Aorta (tissue), 5 donors: Measurements from ENCODE around the gene COA4. TPM values are rescaled to one million over a fixed set of nuclear protein-coding genes. Genes with fewer than 3 reads are reported as not detected.

Source experiments
- ATAC-seq: fragments of 200-7000 bp; cut with Tn5 transposase; one replicate; pipeline ENCODE4 v1.9.1; 2022; ENCODE audit warnings: moderate library complexity; ENCODE audit not compliant: low FRiP score
- DNase-seq, 2 donors: peaks; one replicate each; pipeline ENCODE4 v3.0.0-alpha.2; 2020
- H3K27ac ChIP-seq, 2 donors: one replicate each; pipeline ENCODE4 v1.5.1; 2013; ENCODE audit warnings: low read length in 2 of 2, mild to moderate bottlenecking in 2 of 2, moderate library complexity in 2 of 2, control low read depth in 1 of 2, inconsistent platforms in 1 of 2, low read depth in 1 of 2
- H3K27me3 ChIP-seq, 2 donors: one replicate each; pipeline ENCODE4 v1.6.1; 2013; ENCODE audit warnings: control low read depth in 1 of 2, low read length in 1 of 2, mild to moderate bottlenecking in 1 of 2, moderate library complexity in 1 of 2; ENCODE audit not compliant: insufficient read depth in 2 of 2, control insufficient read depth in 1 of 2
- H3K36me3 ChIP-seq, 2 donors: one replicate each; pipeline ENCODE4 v1.6.1; 2013; ENCODE audit warnings: control low read depth in 1 of 2, low read length in 1 of 2, mild to moderate bottlenecking in 1 of 2; ENCODE audit not compliant: insufficient read depth in 2 of 2, control insufficient read depth in 1 of 2
- H3K4me1 ChIP-seq, 2 donors: one replicate each; pipeline ENCODE4 v1.6.1; 2013; ENCODE audit warnings: low read length in 2 of 2, control low read depth in 1 of 2, mild to moderate bottlenecking in 1 of 2, moderate library complexity in 1 of 2; ENCODE audit not compliant: insufficient read depth in 2 of 2, control insufficient read depth in 1 of 2
- H3K4me3 ChIP-seq, 2 donors: one replicate each; pipeline ENCODE4 v1.5.1; 2013; ENCODE audit warnings: low read length in 2 of 2, control low read depth in 1 of 2, mild to moderate bottlenecking in 1 of 2
- H3K9me3 ChIP-seq: one replicate; pipeline ENCODE4 v1.6.1; 2013; ENCODE audit warnings: mild to moderate bottlenecking, low read length; ENCODE audit not compliant: control insufficient read depth
- WGBS, 2 donors: extraction: QIAGEN DNeasy Blood & Tissue Kit; methylation state at CpG; one replicate each; pipeline ENCODE4 v1.1.7; 2013; 5-methylcytosine and 5-hydroxymethylcytosine counted together
- intact Hi-C, 2 donors: fragments of 100-400 bp; cut with DNase I; formaldehyde crosslinking; loops; one replicate each; pipeline versions ENCODE4 v1.14.2 to v1.15.0; 2022
- polyA plus RNA-seq, 2 donors: library from polyadenylated mRNA; stranded (reverse); fragments of 200-250 nt; gene quantifications; one replicate each; pipeline ENCODE4 v1.2.3, GENCODE V29; 2013
- total RNA-seq, 2 donors: library from RNA; stranded (reverse); fragmentation: NEBNext Ultra II Directional; extraction: Animal tissue kit (Norgen Biotek cat#: 25700); gene quantifications; one replicate each; pipeline ENCODE4 v1.2.1, GENCODE V29; 2021
- donor health status: healthy with polysubstance abuse.
- donor health status: Bipolar disorder and iron deficiency.
- donor health status: DM: no; HTN: no; CAD: no.
- donor health status: DM: no; HTN: no; CAD: no.
- donor health status: DM: yes; HTN: yes; CAD: no.

Gene COA4
- total and polyA plus RNA-seq, 4 donors = 34.1 to 77.0 (median 47.8) TPM

GRCh38 chr11:73875380-73875779 is 1.3 kb downstream of the COA4 start:
- H3K36me3 ChIP-seq = peaks cover 0 to 2% of the 10 kb centered on the region in 2 donors
- no peaks in the 10 kb centered on the region for H3K9me3 ChIP-seq
- 90 to 91% methylated on average over 1 of the region's 1 CpG for WGBS, 2 donors
- intact Hi-C loops = no loop called here
- peaks cover 0 to 7% of the 10 kb centered on the region in 2 donors for H3K4me1 ChIP-seq
- ATAC-seq = no peak
- H3K27ac ChIP-seq = no peak overlapping the region
- no peak for DNase-seq
- no peaks in the 10 kb centered on the region for H3K27me3 ChIP-seq
- H3K4me3 ChIP-seq = no peak overlapping the region

- H3K36me3 ChIP-seq = peaks cover 0 to 2% of the 10 kb centered on the region in 2 donors
- 91 to 92% methylated on average over 9 of the region's 9 CpGs for whole genome bisulfite sequencing, 2 donors
- intact Hi-C loops = no loop called here
- H3K9me3 ChIP-seq = no peaks in the 10 kb centered on the region
- no peak overlapping the region for H3K4me3 ChIP-seq
- H3K27ac ChIP-seq = no peak overlapping the region
- no peak for ATAC-seq
- peaks cover 0 to 7% of the 10 kb centered on the region in 2 donors for H3K4me1 ChIP-seq
- H3K27me3 ChIP-seq = no peaks in the 10 kb centered on the region
- DNase-seq = no peak
These were observed 3.8 kb downstream of the COA4 start for GRCh38 chr11:73872749-73873357.

GRCh38 chr11:73870261-73870660 is 6.4 kb downstream of the COA4 start:
- DNase-seq = no peak
- Histone ChIP-seq H3K27me3 (no peaks in the 10 kb centered on the region), H3K4me1 (peaks cover 0 to 2% of the 10 kb centered on the region in 2 donors), H3K9me3 (no peaks in the 10 kb centered on the region), H3K4me3 (no peak overlapping the region), H3K27ac (no peak overlapping the region), H3K36me3 (peaks cover 0 to 2% of the 10 kb centered on the region in 2 donors)
- no peak for ATAC-seq
- intact Hi-C loops = no loop called here
- WGBS, 2 donors = 73 to 76% methylated on average over 3 of the region's 3 CpGs

GRCh38 chr11:73869332-73869949 is 7.2 kb downstream of the COA4 start:
- H3K4me1 ChIP-seq = no peaks in the 10 kb centered on the region
- WGBS, 2 donors = 59 to 80% methylated on average over 1 of the region's 1 CpG
- DNase-seq (no peak), ATAC-seq (peak; percentile 33)
- H3K27me3 ChIP-seq = no peaks in the 10 kb centered on the region
- H3K9me3 ChIP-seq = no peaks in the 10 kb centered on the region
- H3K4me3 ChIP-seq = no peak overlapping the region
- intact Hi-C loops = no loop called here
- H3K27ac ChIP-seq = peak overlapping the region in 1 of 2 donors; percentile 33
- H3K36me3 ChIP-seq = peaks cover 0 to 2% of the 10 kb centered on the region in 2 donors

- no peak for ATAC-seq
These were observed 10.1 kb downstream of the COA4 start for GRCh38 chr11:73866586-73866996.

DNA sequence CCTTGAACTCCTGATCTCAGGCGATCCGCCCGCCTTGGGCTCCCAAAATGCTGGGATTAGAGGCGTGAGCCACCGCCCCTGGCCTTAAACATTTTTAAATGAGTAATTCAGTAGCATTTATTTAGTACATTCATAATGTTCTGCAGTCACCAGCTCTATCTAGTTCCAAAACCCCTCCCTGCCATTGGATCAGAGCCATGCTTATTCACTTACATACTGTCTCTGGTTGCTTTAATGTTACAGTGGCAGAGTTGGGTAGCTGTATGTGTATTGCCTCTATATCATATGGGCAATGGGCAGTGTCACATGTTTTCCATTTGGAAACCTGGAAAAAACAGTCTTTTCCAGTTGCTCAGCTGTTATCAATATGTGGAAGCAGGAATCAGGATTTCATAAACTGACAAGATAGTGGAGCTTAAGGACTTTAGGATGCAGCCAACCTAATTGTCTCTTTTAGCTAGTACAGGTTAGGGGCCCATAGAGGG is 10.5 kb downstream of the COA4 start:
- ATAC-seq = no peak
- no peak overlapping the region for H3K27ac ChIP-seq
- no peak for DNase-seq
- WGBS, 2 donors = 97% methylated on average over 5 of the region's 5 CpGs
- no peaks in the 10 kb centered on the region for H3K4me1 ChIP-seq
- no peaks in the 10 kb centered on the region for H3K9me3 ChIP-seq
- H3K27me3 ChIP-seq = no peaks in the 10 kb centered on the region
- H3K36me3 ChIP-seq = peaks cover 0 to 3% of the 10 kb centered on the region in 2 donors
- intact Hi-C loops = no loop called here
- H3K4me3 ChIP-seq = no peak overlapping the region

More at GRCh38 chr11:73866586-73866996, 10.1 kb downstream of the COA4 start:
- Histone ChIP-seq H3K36me3 (peaks cover 0 to 3% of the 10 kb centered on the region in 2 donors), H3K27ac (no peak overlapping the region), H3K9me3 (no peaks in the 10 kb centered on the region), H3K4me1 (no peaks in the 10 kb centered on the region), H3K27me3 (no peaks in the 10 kb centered on the region), H3K4me3 (no peak overlapping the region)
- intact Hi-C loops = no loop called here
- no peak for DNase-seq
- WGBS, 2 donors = 66% methylated on average over 2 of the region's 2 CpGs

- no peak overlapping the region for H3K27ac ChIP-seq
- WGBS, 2 donors = 81 to 83% methylated on average over 4 of the region's 4 CpGs
- no peaks in the 10 kb centered on the region for H3K27me3 ChIP-seq
- H3K36me3 ChIP-seq = peaks cover 6% of the 10 kb centered on the region in 2 donors
- H3K9me3 ChIP-seq = no peaks in the 10 kb centered on the region
- no peak overlapping the region for H3K4me3 ChIP-seq
- DNase-seq (no peak), ATAC-seq (no peak)
- intact Hi-C loops = no loop called here
- no peaks in the 10 kb centered on the region for H3K4me1 ChIP-seq
These were observed 13.7 kb downstream of the COA4 start for GRCh38 chr11:73862986-73863385.

DNA sequence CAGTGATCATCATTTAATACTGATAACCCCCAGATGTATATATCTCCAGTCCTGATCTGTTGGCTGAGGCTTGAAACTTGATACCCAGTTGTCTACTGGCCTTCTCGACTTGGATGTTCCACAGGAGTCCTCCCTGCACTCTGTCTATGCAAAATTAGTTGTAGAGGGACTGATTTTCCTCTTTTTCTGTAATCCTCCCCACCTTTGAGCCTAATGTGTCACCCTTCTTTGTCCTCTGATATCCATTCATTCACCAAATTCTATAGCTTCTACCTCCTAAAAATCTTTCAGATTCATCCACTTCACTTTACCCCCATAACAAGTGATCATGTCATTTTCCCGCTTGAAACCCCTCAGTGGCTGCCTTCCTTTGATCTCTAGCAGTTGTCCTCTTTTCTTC is 16.4 kb downstream of the COA4 start:
- Histone ChIP-seq H3K36me3 (peaks cover 6% of the 10 kb centered on the region in 2 donors), H3K27me3 (no peaks in the 10 kb centered on the region), H3K4me1 (no peaks in the 10 kb centered on the region), H3K27ac (no peak overlapping the region), H3K4me3 (no peak overlapping the region), H3K9me3 (no peaks in the 10 kb centered on the region)
- WGBS, 2 donors = 65 to 69% methylated on average over 2 of the region's 2 CpGs
- DNase-seq = no peak
- intact Hi-C loops = no loop called here
- no peak for ATAC-seq

- Histone ChIP-seq H3K9me3 (no peaks in the 10 kb centered on the region), H3K27ac (no peak overlapping the region), H3K36me3 (peaks cover 6 to 8% of the 10 kb centered on the region in 2 donors), H3K27me3 (no peaks in the 10 kb centered on the region), H3K4me3 (no peak overlapping the region), H3K4me1 (no peaks in the 10 kb centered on the region)
- intact Hi-C loops = no loop called here
- whole genome bisulfite sequencing, 2 donors = 89 to 94% methylated on average over 2 of the region's 2 CpGs
- ATAC-seq = no peak
- DNase-seq = no peak
These were observed 17.0 kb downstream of the COA4 start for GRCh38 chr11:73859671-73860070.
